Esophagus squamous epithelium (tissue), 4 donors: ENCODE data around the gene MUSTN1.

Source experiments
- CTCF ChIP-seq, 6 experiments: fragments of 450-650 bp in 4 of 6; fragments of 200-600 bp in 2 of 6; sonication (generic) in 2 of 6; IDR thresholded peaks; one replicate each; pipeline ENCODE4 v1.5.1; 2016 to 2019; ENCODE audit warnings: antibody characterized with exemption in 6 of 6, mild to moderate bottlenecking in 4 of 6, moderate library complexity in 4 of 6
- POLR2A ChIP-seq, 4 donors: fragments of 450-650 bp; IDR thresholded peaks; one replicate each; pipeline ENCODE4 v1.6.1; 2017; ENCODE audit warnings: antibody characterized with exemption in 4 of 4, mild to moderate bottlenecking in 4 of 4, moderate library complexity in 3 of 4

- TF ChIP-seq CTCF (IDR thresholded peaks at IDR 0.05) (no peak), POLR2A (IDR thresholded peaks at IDR 0.05) (no peak)
Observed at GRCh38 chr3:52872245-52872644, 37.4 kb upstream of the MUSTN1 start.
